ENCODE results near the gene FBXO38. TPM values are rescaled to one million over a fixed set of nuclear protein-coding genes. Genes with fewer than 3 reads are reported as not detected.

The FBXO38 gene
- total RNA-seq, 1 donor from 2014 or later = 64.6 TPM

DNA sequence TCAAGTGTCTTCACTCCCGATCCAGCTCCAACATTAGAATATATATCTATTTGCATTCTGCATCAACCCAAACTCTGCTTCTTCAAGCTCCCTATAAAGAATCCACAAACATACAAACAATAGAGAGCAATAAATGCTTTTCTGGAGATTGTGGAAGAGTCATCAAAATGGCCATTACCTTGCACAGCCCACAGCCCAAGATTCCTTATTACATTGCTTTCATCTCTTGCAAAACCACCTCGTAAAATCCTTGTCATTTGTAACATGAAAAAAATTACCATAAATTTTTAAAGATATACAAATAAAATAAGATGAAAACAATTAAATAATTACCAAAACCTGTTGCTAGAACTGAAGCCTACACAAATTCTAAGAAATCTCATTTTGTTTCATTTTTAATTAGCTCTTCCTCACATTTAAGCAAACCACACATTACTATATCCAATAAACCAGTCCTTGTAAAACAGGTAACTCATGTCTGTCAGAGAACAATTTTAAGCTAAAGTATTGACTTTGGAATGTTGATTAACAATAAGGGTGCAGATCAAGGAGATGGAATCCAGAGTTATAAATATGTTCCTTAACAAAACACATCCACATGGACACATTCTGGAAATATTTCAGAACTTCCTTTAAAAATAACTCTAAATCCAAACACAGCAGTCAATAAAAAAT, 41.2 kb upstream of the FBXO38 start:
- Histone ChIP-seq H2AFZ (replicated peaks) (no peak overlapping the region), H3K27ac (no peak overlapping the region), H3K4me1 (no peaks in the 10 kb centered on the region), H3K4me2 (no peak overlapping the region), H3K27me3 (no peaks in the 10 kb centered on the region), H3K9ac (no peak overlapping the region), H3F3A (ENCODE audit: low read depth) (no peaks in the 10 kb centered on the region), H3K36me3 (no peaks in the 10 kb centered on the region), H3K79me2 (ENCODE audit: low read depth) (no peaks in the 10 kb centered on the region), H3K4me3 (no peak overlapping the region), H4K20me1 (ENCODE audit: low read depth) (no peaks in the 10 kb centered on the region), H3K9me3 (ENCODE audit: low read depth) (no peaks in the 10 kb centered on the region)
- H3K9me3 Mint-ChIP-seq = no peaks in the 10 kb centered on the region
- H3K4me1 Mint-ChIP-seq = no peaks in the 10 kb centered on the region
- H3K27ac Mint-ChIP-seq = no peak overlapping the region
- TF ChIP-seq EZH2 (IDR thresholded peaks at IDR 0.05) (no peak), EZH2phosphoT487 (IDR thresholded peaks at IDR 0.05) (no peak), CTCF (IDR thresholded peaks at IDR 0.05) (no peak)
- DNase-seq (ENCODE audit: low spot score) = no peak
- no peaks in the 10 kb centered on the region for H3K27me3 Mint-ChIP-seq (ENCODE audit: insufficient read depth, low read depth)
- no peaks in the 10 kb centered on the region for H3K36me3 Mint-ChIP-seq
- no peak overlapping the region for H3K4me3 Mint-ChIP-seq

DNA sequence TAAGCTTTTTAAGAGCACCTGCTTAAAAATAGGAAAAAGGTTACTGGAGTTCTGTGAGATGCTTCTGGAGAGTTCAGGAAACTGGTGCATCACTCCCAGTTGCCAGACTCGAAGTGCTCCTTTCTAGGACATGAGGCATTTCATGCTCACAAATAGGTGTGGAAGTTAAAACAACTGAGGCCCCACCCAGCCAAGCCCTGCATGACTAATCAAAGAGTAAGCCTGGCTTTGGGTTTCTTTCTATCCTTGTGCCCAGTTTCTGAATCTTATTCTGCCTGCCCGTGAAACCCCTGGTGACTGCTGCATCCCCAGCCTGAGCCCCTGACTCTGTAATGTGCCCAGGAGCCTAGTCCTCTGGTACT, 40.7 kb upstream of the FBXO38 start:
- no peak overlapping the region for H2AFZ ChIP-seq (replicated peaks)
- H3F3A ChIP-seq (ENCODE audit: low read depth) = no peaks in the 10 kb centered on the region
- no peak overlapping the region for H3K27ac ChIP-seq
- H3K79me2 ChIP-seq (ENCODE audit: low read depth) = no peaks in the 10 kb centered on the region
- no peak overlapping the region for H3K4me2 ChIP-seq
- H3K9me3 Mint-ChIP-seq = no peaks in the 10 kb centered on the region
- no peak for DNase-seq (ENCODE audit: low spot score)
- H3K4me1 Mint-ChIP-seq = no peaks in the 10 kb centered on the region
- H3K9ac ChIP-seq = no peak overlapping the region
- no peaks in the 10 kb centered on the region for H3K27me3 ChIP-seq
- no peaks in the 10 kb centered on the region for H3K36me3 ChIP-seq
- H3K36me3 Mint-ChIP-seq = no peaks in the 10 kb centered on the region
- no peak overlapping the region for H3K4me3 Mint-ChIP-seq
- H3K9me3 ChIP-seq (ENCODE audit: low read depth) = no peaks in the 10 kb centered on the region
- TF ChIP-seq EZH2 (IDR thresholded peaks at IDR 0.05) = no peak
- no peak for TF ChIP-seq EZH2phosphoT487 (IDR thresholded peaks at IDR 0.05)
- TF ChIP-seq CTCF (IDR thresholded peaks at IDR 0.05) = no peak
- no peak overlapping the region for H3K4me3 ChIP-seq
- no peaks in the 10 kb centered on the region for H3K4me1 ChIP-seq
- no peaks in the 10 kb centered on the region for H3K27me3 Mint-ChIP-seq (ENCODE audit: insufficient read depth, low read depth)
- H3K27ac Mint-ChIP-seq = no peak overlapping the region
- H4K20me1 ChIP-seq (ENCODE audit: low read depth) = no peaks in the 10 kb centered on the region

- H4K20me1 ChIP-seq (ENCODE audit: low read depth) = no peaks in the 10 kb centered on the region
- no peak overlapping the region for H3K9ac ChIP-seq
- DNase-seq (ENCODE audit: low spot score) = no peak
- no peaks in the 10 kb centered on the region for H3F3A ChIP-seq (ENCODE audit: low read depth)
- Mint-ChIP-seq H3K27ac (no peak overlapping the region), H3K4me3 (no peak overlapping the region), H3K36me3 (no peaks in the 10 kb centered on the region), H3K4me1 (no peaks in the 10 kb centered on the region), H3K27me3 (ENCODE audit: insufficient read depth, low read depth) (no peaks in the 10 kb centered on the region), H3K9me3 (no peaks in the 10 kb centered on the region)
- H3K4me1 ChIP-seq = no peaks in the 10 kb centered on the region
- no peaks in the 10 kb centered on the region for H3K36me3 ChIP-seq
- H3K4me3 ChIP-seq = no peak overlapping the region
- H3K9me3 ChIP-seq (ENCODE audit: low read depth) = no peaks in the 10 kb centered on the region
- no peak overlapping the region for H3K4me2 ChIP-seq
- H3K27ac ChIP-seq = no peak overlapping the region
- TF ChIP-seq EZH2phosphoT487 (IDR thresholded peaks at IDR 0.05) = no peak
- no peak for TF ChIP-seq CTCF (IDR thresholded peaks at IDR 0.05)
- no peak for TF ChIP-seq EZH2 (IDR thresholded peaks at IDR 0.05)
- H3K27me3 ChIP-seq = no peaks in the 10 kb centered on the region
- no peaks in the 10 kb centered on the region for H3K79me2 ChIP-seq (ENCODE audit: low read depth)
- H2AFZ ChIP-seq (replicated peaks) = no peak overlapping the region
Observed at GRCh38 chr5:148343603-148344487, 39.9 kb upstream of the FBXO38 start.
